ENCODE data around the gene PFKFB1.

PFKFB1 gene

DNA sequence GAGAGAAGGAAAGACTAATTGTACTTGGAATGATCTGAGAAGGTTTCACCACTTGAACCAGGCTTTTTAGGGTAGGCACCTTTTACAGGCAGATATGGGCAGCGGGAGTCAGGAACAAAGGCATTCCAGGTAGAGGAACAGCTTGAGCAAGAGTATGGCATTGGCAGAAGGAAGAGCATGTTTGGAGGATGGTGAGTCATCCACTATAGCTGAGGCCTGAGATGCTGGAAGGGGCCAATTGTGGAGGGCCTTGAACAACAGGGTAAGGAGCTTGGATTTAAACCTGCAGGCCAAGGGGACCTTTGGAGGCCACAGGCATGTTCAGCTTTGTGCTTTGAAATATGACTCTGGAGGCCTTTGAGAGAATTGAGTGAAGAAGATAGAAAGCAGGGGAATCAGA lies 32.2 kb downstream of the PFKFB1 start:
- no peak overlapping the region for H3K27ac ChIP-seq (ENCODE audit: low read length)
- no peaks in the 10 kb centered on the region for H3K4me1 ChIP-seq (ENCODE audit: low read length)
- H3K4me2 ChIP-seq (ENCODE audit: low read length), result no peak overlapping the region
- H3K79me2 ChIP-seq (ENCODE audit: low read length), result no peaks in the 10 kb centered on the region
- H2AFZ ChIP-seq (ENCODE audit: low read depth, low read length), result no peak overlapping the region
- no peak overlapping the region for H3K9ac ChIP-seq (ENCODE audit: low read length)
- H4K20me1 ChIP-seq (ENCODE audit: insufficient read depth, low read length), result no peaks in the 10 kb centered on the region
- H3K27me3 ChIP-seq (ENCODE audit: low read depth, low read length), result no peaks in the 10 kb centered on the region
- H3K4me3 ChIP-seq (ENCODE audit: low read length), result no peak overlapping the region
- H3K36me3 ChIP-seq (replicated peaks; ENCODE audit: low read depth, low read length), result no peaks in the 10 kb centered on the region
- H3K9me3 ChIP-seq (ENCODE audit: insufficient read depth, low read length), result no peaks in the 10 kb centered on the region
- TF ChIP-seq EZH2phosphoT487 (IDR thresholded peaks at IDR 0.05; ENCODE audit: low read depth), result no peak
- TF ChIP-seq, protein P1, sequence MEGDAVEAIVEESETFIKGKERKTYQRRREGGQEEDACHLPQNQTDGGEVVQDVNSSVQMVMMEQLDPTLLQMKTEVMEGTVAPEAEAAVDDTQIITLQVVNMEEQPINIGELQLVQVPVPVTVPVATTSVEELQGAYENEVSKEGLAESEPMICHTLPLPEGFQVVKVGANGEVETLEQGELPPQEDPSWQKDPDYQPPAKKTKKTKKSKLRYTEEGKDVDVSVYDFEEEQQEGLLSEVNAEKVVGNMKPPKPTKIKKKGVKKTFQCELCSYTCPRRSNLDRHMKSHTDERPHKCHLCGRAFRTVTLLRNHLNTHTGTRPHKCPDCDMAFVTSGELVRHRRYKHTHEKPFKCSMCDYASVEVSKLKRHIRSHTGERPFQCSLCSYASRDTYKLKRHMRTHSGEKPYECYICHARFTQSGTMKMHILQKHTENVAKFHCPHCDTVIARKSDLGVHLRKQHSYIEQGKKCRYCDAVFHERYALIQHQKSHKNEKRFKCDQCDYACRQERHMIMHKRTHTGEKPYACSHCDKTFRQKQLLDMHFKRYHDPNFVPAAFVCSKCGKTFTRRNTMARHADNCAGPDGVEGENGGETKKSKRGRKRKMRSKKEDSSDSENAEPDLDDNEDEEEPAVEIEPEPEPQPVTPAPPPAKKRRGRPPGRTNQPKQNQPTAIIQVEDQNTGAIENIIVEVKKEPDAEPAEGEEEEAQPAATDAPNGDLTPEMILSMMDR (IDR thresholded peaks at IDR 0.05; ENCODE audit: low read depth, low read length), result no peak

DNA sequence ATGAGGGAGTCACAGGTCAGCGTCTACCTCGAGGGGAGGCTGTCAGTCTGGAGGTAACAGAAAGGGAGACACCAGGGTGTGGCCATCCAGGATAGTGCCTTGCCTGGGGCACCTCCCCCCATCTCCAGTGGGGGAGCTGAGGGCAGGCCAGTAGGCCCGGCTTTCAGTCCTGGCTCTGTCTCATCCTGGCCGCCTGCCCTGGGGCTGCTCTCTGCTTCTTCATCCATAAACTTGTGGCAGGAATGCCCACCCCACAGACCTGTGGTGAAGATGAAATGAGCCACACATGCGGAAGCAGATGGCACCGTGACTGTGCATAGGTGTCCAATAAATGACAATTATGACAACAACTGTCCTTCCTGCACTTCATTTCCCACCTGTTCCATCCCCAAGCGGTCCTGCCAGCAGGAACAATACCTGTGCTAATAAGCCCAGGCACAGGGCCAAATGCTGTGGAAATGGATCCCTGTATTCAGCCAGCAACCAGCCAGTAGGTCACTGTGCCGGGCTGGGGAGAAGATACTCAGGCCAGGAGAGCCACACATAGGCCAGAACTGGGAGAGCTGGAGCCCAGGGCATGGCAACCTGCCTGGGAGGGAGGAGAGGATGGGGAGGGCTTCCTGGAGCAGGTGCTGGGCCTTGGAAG lies 43.1 kb downstream of the PFKFB1 start:
- H3K4me2 ChIP-seq (ENCODE audit: low read length), result no peak overlapping the region
- no peaks in the 10 kb centered on the region for H3K27me3 ChIP-seq (ENCODE audit: low read depth, low read length)
- no peak overlapping the region for H3K27ac ChIP-seq (ENCODE audit: low read length)
- no peaks in the 10 kb centered on the region for H3K36me3 ChIP-seq (replicated peaks; ENCODE audit: low read depth, low read length)
- no peaks in the 10 kb centered on the region for H4K20me1 ChIP-seq (ENCODE audit: insufficient read depth, low read length)
- H3K9me3 ChIP-seq (ENCODE audit: insufficient read depth, low read length), result no peaks in the 10 kb centered on the region
- no peak overlapping the region for H3K4me3 ChIP-seq (ENCODE audit: low read length)
- TF ChIP-seq, protein P1 (IDR thresholded peaks at IDR 0.05; ENCODE audit: low read depth, low read length), result no peak
- TF ChIP-seq EZH2phosphoT487 (IDR thresholded peaks at IDR 0.05; ENCODE audit: low read depth), result no peak
- H3K9ac ChIP-seq (ENCODE audit: low read length), result no peak overlapping the region
- H2AFZ ChIP-seq (ENCODE audit: low read depth, low read length), result no peak overlapping the region
- no peaks in the 10 kb centered on the region for H3K79me2 ChIP-seq (ENCODE audit: low read length)
- no peaks in the 10 kb centered on the region for H3K4me1 ChIP-seq (ENCODE audit: low read length)

DNA sequence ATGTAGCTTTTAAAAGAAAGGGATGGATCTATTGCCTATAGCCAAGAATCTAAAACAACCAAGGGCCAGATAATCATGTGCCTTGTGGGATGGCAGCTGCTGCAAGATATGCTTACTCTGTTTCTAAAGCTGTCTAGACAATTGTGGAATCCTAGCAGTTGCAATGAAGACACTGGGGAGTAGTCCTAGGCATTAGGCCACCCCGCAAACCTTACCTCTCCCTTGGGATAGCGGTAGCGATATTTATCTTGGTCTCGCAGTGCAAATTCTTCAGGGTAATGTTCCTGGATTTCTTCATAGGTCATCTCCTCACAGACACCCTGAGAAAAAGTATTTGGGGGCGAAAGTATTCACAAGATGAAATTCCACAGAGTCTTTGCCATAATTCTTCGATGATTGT lies 48.8 kb downstream of the PFKFB1 start:
- no peak overlapping the region for H3K27ac ChIP-seq (ENCODE audit: low read length)
- H3K9ac ChIP-seq (ENCODE audit: low read length), result no peak overlapping the region
- no peaks in the 10 kb centered on the region for H3K9me3 ChIP-seq (ENCODE audit: insufficient read depth, low read length)
- no peaks in the 10 kb centered on the region for H3K4me1 ChIP-seq (ENCODE audit: low read length)
- no peaks in the 10 kb centered on the region for H3K36me3 ChIP-seq (replicated peaks; ENCODE audit: low read depth, low read length)
- TF ChIP-seq, protein P1 (IDR thresholded peaks at IDR 0.05; ENCODE audit: low read depth, low read length), result no peak
- TF ChIP-seq EZH2phosphoT487 (IDR thresholded peaks at IDR 0.05; ENCODE audit: low read depth), result no peak
- H4K20me1 ChIP-seq (ENCODE audit: insufficient read depth, low read length), result no peaks in the 10 kb centered on the region
- no peak overlapping the region for H3K4me3 ChIP-seq (ENCODE audit: low read length)
- H3K27me3 ChIP-seq (ENCODE audit: low read depth, low read length), result no peaks in the 10 kb centered on the region
- H2AFZ ChIP-seq (ENCODE audit: low read depth, low read length), result no peak overlapping the region
- no peaks in the 10 kb centered on the region for H3K79me2 ChIP-seq (ENCODE audit: low read length)
- no peak overlapping the region for H3K4me2 ChIP-seq (ENCODE audit: low read length)

DNA sequence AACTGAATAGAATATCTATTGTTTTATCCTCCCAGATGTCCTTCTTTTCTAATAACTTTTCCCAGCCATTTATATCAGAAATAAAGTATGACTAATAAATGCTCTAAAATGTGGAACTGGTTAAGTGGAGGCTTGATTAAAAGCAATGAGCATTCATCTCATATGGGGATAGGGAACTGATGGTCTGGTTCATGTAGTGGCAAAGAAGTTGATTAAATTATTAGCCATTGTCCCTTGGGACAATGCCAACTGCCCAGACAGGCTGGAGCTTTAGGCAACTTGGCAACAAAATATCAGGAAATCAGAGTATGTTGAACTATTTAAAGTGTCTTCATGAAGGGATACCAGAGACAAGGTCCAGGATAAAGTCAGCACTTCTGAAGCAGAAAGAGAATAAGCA lies 49.2 kb downstream of the PFKFB1 start:
- no peaks in the 10 kb centered on the region for H3K9me3 ChIP-seq (ENCODE audit: insufficient read depth, low read length)
- H3K4me1 ChIP-seq (ENCODE audit: low read length), result no peaks in the 10 kb centered on the region
- TF ChIP-seq, protein P1 (IDR thresholded peaks at IDR 0.05; ENCODE audit: low read depth, low read length), result no peak
- TF ChIP-seq EZH2phosphoT487 (IDR thresholded peaks at IDR 0.05; ENCODE audit: low read depth), result no peak
- H3K36me3 ChIP-seq (replicated peaks; ENCODE audit: low read depth, low read length), result no peaks in the 10 kb centered on the region
- H3K27me3 ChIP-seq (ENCODE audit: low read depth, low read length), result no peaks in the 10 kb centered on the region
- no peak overlapping the region for H3K4me2 ChIP-seq (ENCODE audit: low read length)
- H3K79me2 ChIP-seq (ENCODE audit: low read length), result no peaks in the 10 kb centered on the region
- H4K20me1 ChIP-seq (ENCODE audit: insufficient read depth, low read length), result no peaks in the 10 kb centered on the region
- no peak overlapping the region for H3K9ac ChIP-seq (ENCODE audit: low read length)
- H3K27ac ChIP-seq (ENCODE audit: low read length), result no peak overlapping the region
- no peak overlapping the region for H2AFZ ChIP-seq (ENCODE audit: low read depth, low read length)
- no peak overlapping the region for H3K4me3 ChIP-seq (ENCODE audit: low read length)
